Right ventricle myocardium superior (tissue), 1 donor: Measurements from ENCODE around the gene IL21R. TPM values are rescaled to one million over a fixed set of nuclear protein-coding genes. Genes with fewer than 3 reads are reported as not detected.
A peak's percentile ranks its signal among the peaks of the same experiment; 100 is the strongest.
"Not testable (repeated sequence)": the region's sequence is repeated elsewhere in the genome, so short reads cannot be mapped to it uniquely, and the experiment has no call there.

ENCODE experiments used
- ATAC-seq: fragments of 200-7000 bp; cut with Tn5 transposase; one replicate; pipeline ENCODE4 v1.9.1; 2020; ENCODE audit warnings: mild to moderate bottlenecking; ENCODE audit not compliant: poor library complexity
- DNase-seq: peaks from one replicate; pipeline ENCODE4 v3.0.0-alpha.2; 2020
- intact Hi-C: fragments of 100-400 bp; cut with DNase I; formaldehyde crosslinking; loops from one replicate; pipeline ENCODE4 v1.11.2; 2022
- total RNA-seq: library from RNA; stranded (reverse); fragmentation: NEBNext Ultra II Directional; extraction: Animal tissue kit (Norgen Biotek cat#: 25700); gene quantifications from one replicate; pipeline ENCODE4 v1.2.1, GENCODE V29; 2021
- donor health status: DM: no; HTN: yes; CAD: no; lungs with severe emphysema.

Gene IL21R
- total RNA-seq, 1 donor from 2014 or later: 0.13 TPM

DNA sequence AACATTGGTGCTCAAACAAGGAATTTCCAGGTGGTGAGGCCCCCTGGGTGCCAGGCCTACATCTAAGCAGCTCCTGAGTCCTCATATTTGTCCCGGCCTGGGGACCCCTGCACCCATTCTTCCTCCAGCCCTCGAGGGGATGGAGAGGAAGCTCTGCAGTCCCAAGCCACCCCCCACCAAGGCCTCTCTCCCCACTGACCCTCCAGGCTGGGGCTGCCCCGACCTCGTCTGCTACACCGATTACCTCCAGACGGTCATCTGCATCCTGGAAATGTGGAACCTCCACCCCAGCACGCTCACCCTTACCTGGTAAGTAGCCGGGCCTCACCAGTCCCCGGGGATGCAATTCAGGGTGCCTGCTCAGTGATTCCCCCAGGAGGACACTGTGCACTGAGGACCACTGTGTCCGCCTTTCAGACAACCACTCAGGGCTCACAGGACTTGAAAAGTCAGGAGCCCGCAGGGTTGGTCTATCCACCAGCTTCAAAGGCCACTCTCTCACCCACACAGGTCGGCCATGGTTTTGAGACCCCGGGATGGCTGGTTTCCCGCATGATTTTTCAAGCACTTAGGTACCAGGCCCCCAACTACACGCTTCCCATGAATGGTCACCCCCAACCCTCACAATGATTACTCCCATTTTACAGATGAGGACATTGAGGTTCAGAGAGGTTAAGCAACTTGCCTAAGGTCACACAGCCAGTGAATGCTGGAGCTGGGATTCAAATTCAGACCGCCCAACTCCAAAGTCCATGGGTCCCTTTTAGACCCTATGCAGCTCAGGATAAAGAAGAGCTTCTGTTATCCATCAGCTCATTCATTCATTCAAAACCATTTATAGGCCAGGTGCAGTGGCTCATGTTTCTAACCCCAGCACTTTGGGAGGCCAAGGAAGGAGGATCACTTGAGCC lies 32.4 kb downstream of the IL21R start:
- intact Hi-C loops: no loop called here
- DNase-seq (no peak), ATAC-seq (no peak)

- intact Hi-C loops, ATAC-seq, DNase-seq: not testable (repeated sequence)
Observed at GRCh38 chr16:27435146-27435545, 33.2 kb downstream of the IL21R start.

DNA sequence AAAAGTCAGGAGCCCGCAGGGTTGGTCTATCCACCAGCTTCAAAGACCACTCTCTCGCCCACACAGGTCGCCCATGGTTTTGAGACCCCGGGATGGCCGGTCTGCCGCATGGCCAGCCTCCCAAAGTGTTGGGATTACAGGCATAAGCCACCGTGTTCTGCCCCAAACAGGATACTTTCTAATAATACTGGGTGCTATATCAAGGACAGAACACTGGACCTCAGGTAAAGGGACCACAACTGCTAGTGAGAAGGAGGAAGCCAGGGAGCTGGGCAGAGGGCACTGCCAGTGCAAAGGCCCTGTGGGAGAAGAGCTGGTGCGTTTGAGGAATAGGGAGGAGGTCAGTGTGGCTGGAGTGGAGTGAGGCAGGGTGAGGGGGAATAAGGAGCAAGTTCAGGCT lies 34.1 kb downstream of the IL21R start:
- DNase-seq (no peak), ATAC-seq (no peak)
- intact Hi-C loops: no loop called here

- intact Hi-C loops: no loop called here
- ATAC-seq (no peak), DNase-seq (no peak)
Observed at GRCh38 chr16:27436921-27437650, 35.1 kb downstream of the IL21R start.

DNA sequence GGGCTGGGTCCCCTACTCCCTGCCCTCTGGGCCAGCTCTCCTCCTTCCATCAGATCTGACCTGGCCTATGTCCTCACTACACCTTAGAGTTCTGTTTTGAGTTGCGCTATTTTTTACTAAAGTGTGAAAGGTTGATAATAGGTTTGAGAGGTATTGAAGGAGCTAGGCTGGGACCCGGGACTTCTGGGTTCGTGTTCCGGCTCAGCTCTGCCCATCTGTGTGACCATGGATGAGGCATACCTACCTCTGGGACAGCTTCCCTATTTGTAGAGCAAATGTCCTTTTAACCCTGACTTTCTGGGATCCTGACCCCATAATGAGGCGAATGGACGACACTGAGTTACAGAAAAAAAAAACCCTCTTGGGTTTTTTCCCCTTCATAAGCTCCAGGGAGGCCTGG lies 36.0 kb downstream of the IL21R start:
- no peak for ATAC-seq
- DNase-seq: no peak
- intact Hi-C loops: no loop called here

DNA sequence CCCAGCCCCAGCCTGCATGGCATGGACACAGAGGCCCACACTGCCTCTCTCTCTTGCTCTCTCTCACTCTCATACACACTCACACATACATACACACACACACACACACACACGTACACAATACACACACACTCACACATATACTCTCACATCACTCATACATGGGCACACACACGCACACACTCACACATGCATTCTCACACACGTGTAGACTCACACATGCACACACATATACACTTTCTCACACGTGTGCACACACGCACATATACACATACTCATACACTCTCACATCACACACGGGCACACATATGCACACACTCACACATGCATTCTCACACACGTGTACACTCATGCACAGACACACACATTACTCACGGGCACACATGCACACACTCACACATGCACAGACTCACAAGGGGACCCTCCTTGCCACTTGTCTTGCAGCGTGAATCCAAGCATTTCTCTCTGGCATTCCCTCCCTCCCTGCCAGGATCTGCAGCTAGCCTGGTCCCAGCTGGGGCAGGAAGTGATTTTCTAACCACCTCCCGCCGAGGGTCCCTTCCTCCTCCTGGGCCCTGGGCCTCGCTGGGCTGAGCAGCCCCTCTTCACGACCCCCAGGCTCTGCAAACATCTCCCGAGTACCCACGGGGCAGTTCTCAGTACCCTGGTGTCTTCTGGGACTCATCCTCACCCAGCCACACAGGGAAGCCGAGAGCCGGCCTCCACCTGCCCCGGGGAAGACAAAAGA lies 37.5 kb downstream of the IL21R start:
- DNase-seq (no peak), ATAC-seq (no peak)
- intact Hi-C loops: no loop called here

DNA sequence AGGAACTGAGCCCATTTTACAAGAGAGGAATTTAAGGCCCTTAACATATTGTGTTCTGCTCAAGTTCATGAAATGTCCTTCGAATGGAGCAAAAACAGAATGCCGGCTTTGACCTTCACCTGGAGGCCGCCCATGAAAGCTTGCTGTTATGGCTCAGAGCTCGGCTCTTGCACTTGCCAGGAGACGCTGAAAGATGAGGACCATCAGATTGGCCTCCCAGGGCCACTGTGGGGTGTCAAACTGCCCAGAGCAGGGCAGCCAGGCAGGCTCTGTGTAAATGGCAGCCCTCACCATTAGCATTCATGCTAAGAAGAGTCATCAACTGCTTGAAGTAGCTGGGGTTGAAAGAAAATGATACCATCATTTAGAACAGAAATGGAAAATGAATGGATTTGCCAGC lies 39.3 kb downstream of the IL21R start:
- no peak for ATAC-seq
- no peak for DNase-seq
- intact Hi-C loops: no loop called here

- ATAC-seq: no peak
- no peak for DNase-seq
- intact Hi-C loops: no loop called here
Observed at GRCh38 chr16:27441998-27442397, 40.0 kb downstream of the IL21R start.

DNA sequence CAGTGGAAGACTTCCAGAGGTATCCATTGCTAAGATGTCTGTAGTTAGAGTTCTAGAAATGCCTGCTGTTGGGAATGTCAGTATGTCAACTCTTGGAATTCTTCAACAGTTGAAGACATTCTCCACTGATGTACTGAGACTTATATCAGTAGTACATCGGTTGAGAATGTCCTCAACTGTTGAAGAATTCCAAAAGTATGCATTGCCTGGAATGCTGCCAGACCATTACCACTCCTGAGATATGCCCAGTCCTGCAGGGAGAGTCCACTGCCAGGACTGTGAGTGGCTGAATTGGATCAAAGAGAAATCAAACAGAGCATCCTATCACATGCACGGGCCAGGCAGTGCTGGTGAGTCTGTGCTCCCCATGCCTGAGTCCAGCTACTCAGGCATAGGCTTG lies 42.0 kb downstream of the IL21R start:
- ATAC-seq (no peak), DNase-seq (no peak)
- intact Hi-C loops: no loop called here

DNA sequence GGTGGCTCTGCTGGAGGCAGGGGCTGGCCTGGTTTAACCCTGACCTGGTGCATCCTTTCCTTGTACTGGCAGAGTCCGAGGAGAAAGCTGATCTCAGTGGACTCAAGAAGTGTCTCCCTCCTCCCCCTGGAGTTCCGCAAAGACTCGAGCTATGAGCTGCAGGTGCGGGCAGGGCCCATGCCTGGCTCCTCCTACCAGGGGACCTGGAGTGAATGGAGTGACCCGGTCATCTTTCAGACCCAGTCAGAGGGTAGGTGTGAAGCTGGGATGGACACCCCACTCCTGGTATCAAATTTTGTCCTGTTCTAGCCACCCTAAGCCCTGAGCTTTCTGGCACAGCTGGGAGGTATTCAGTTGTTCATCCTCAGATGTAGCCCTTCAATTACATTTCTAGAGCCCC lies 42.5 kb downstream of the IL21R start:
- intact Hi-C loops: no loop called here
- DNase-seq (no peak), ATAC-seq (no peak)

DNA sequence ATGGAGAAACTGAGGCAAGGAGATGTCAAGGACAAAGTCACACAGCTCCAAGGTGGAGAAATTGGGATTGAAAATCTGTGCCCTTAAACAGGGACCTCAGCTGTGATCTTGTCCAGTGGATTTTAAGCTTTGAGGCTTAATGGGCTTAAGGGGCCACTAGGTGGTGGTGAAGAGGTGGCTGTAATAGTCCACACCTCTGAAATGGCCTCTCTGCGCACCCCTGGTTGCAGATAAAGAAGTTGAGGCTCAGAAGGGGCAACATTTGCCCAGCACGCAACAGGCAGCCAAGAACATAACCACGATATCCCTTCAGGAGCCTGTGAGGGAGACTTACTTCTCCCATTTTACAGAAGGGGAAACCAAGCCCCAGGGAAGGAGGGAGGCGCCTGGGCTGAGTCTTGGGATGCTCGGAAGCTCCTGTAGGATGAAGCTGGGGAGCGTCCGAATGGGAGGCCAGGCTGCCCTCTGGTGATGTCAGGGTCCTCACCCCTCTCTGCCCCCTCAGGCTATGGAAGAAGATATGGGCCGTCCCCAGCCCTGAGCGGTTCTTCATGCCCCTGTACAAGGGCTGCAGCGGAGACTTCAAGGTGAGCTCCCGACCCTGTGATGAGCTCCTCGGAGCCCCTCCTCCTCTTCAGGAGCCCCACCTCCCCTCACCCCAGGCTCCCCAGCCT lies 43.7 kb downstream of the IL21R start:
- no peak for DNase-seq
- intact Hi-C loops: no loop called here
- no peak for ATAC-seq

GRCh38 chr16:27446721-27447120 lies 44.7 kb downstream of the IL21R start:
- ATAC-seq: no peak
- intact Hi-C loops: no loop called here
- peak; percentile 46 for DNase-seq

GRCh38 chr16:27447301-27447700 lies 45.3 kb downstream of the IL21R start:
- intact Hi-C loops: no loop called here
- DNase-seq (no peak), ATAC-seq (no peak)

DNA sequence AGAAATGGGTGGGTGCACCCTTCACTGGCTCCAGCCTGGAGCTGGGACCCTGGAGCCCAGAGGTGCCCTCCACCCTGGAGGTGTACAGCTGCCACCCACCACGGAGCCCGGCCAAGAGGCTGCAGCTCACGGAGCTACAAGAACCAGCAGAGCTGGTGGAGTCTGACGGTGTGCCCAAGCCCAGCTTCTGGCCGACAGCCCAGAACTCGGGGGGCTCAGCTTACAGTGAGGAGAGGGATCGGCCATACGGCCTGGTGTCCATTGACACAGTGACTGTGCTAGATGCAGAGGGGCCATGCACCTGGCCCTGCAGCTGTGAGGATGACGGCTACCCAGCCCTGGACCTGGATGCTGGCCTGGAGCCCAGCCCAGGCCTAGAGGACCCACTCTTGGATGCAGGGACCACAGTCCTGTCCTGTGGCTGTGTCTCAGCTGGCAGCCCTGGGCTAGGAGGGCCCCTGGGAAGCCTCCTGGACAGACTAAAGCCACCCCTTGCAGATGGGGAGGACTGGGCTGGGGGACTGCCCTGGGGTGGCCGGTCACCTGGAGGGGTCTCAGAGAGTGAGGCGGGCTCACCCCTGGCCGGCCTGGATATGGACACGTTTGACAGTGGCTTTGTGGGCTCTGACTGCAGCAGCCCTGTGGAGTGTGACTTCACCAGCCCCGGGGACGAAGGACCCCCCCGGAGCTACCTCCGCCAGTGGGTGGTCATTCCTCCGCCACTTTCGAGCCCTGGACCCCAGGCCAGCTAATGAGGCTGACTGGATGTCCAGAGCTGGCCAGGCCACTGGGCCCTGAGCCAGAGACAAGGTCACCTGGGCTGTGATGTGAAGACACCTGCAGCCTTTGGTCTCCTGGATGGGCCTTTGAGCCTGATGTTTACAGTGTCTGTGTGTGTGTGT lies 46.8 kb downstream of the IL21R start:
- DNase-seq (peak; percentile 36), ATAC-seq (no peak)
- intact Hi-C loops: no loop called here

DNA sequence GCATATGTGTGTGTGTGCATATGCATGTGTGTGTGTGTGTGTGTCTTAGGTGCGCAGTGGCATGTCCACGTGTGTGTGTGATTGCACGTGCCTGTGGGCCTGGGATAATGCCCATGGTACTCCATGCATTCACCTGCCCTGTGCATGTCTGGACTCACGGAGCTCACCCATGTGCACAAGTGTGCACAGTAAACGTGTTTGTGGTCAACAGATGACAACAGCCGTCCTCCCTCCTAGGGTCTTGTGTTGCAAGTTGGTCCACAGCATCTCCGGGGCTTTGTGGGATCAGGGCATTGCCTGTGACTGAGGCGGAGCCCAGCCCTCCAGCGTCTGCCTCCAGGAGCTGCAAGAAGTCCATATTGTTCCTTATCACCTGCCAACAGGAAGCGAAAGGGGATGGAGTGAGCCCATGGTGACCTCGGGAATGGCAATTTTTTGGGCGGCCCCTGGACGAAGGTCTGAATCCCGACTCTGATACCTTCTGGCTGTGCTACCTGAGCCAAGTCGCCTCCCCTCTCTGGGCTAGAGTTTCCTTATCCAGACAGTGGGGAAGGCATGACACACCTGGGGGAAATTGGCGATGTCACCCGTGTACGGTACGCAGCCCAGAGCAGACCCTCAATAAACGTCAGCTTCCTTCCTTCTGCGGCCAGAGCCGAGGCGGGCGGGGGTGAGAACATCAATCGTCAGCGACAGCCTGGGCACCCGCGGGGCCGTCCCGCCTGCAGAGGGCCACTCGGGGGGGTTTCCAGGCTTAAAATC lies 47.6 kb downstream of the IL21R start:
- ATAC-seq (no peak), DNase-seq (peak; percentile 41)
- intact Hi-C loops: loop anchor here (10.0 kb wide), 1 partner anchor 1615 kb away; no protein-coding TSS in a partner anchor

GRCh38 chr16:27450196-27450549 lies 48.2 kb downstream of the IL21R start:
- ATAC-seq (no peak), DNase-seq (no peak)
- intact Hi-C loops: loop anchor here (10.0 kb wide), 1 partner anchor 1615 kb away; no protein-coding TSS in a partner anchor
